HG03095 (cell line): Measurements from ENCODE around the gene TCEAL1.
A peak's percentile ranks its signal among the peaks of the same experiment; 100 is the strongest.
"Not testable (repeated sequence)": the region's sequence is repeated elsewhere in the genome, so short reads cannot be mapped to it uniquely, and the experiment has no call there.

ENCODE experiments used
- ATAC-seq: cut with Tn5 transposase; IDR thresholded peaks from one replicate; pipeline ENCODE4 v1.9.1; 2021; ENCODE audit warnings: moderate library complexity; ENCODE audit not compliant: unreplicated experiment

TCEAL1 gene

GRCh38 chrX:103628386-103629317, at the start of gene TCEAL1:
TCEAL1 (plus strand) TSS chrX:103628975; CDS start chrX:103629917, 942 bp downstream.
- ATAC-seq: no peak

- no peak for ATAC-seq
These were observed 44.2 kb upstream of the TCEAL1 start for GRCh38 chrX:103584596-103584995.

- peak; percentile 85 for ATAC-seq
These were observed 43.1 kb upstream of the TCEAL1 start, which contains the start of gene TCEAL4 for GRCh38 chrX:103585411-103586313. TCEAL4 (plus strand) TSS chrX:103585515; CDS start chrX:103586676, 1,161 bp downstream.

- ATAC-seq: no peak
These were observed 42.5 kb upstream of the TCEAL1 start for GRCh38 chrX:103586314-103586646.

- no peak for ATAC-seq
These were observed 42.1 kb upstream of the TCEAL1 start for GRCh38 chrX:103586659-103587058.

- ATAC-seq: not testable (repeated sequence)
These were observed 36.5 kb upstream of the TCEAL1 start for GRCh38 chrX:103592295-103592694.

GRCh38 chrX:103595202-103595601, 33.6 kb upstream of the TCEAL1 start:
- not testable (repeated sequence) for ATAC-seq

GRCh38 chrX:103607364-103608305, 21.1 kb upstream of the TCEAL1 start, which contains the start of gene TCEAL3:
TCEAL3 (plus strand) TSS chrX:103607963; CDS start chrX:103609065, 1,102 bp downstream.
- peak; percentile 48 for ATAC-seq

- ATAC-seq: peak; percentile 15
These were observed 20.3 kb upstream of the TCEAL1 start for GRCh38 chrX:103608306-103608963.

- ATAC-seq: no peak
These were observed 18.5 kb upstream of the TCEAL1 start for GRCh38 chrX:103610282-103610681.

GRCh38 chrX:103613362-103613890, 15.3 kb upstream of the TCEAL1 start:
- no peak for ATAC-seq

GRCh38 chrX:103614999-103615398, 13.8 kb upstream of the TCEAL1 start:
- ATAC-seq: no peak

- ATAC-seq: no peak
These were observed 12.9 kb upstream of the TCEAL1 start for GRCh38 chrX:103615781-103616371.

GRCh38 chrX:103616676-103617186, 12.0 kb upstream of the TCEAL1 start:
- no peak for ATAC-seq

GRCh38 chrX:103624111-103624510, 4.7 kb upstream of the TCEAL1 start:
- ATAC-seq: no peak

- ATAC-seq: no peak
These were observed 1.9 kb upstream of the TCEAL1 start for GRCh38 chrX:103626855-103627254.

- ATAC-seq: no peak
These were observed 769 bp downstream of the TCEAL1 start for GRCh38 chrX:103629318-103630170.

GRCh38 chrX:103630171-103630511, 1.4 kb downstream of the TCEAL1 start:
- ATAC-seq: no peak
